Left colon (tissue), 2 donors: ENCODE measurements around the gene PAK5. TPM values are rescaled to one million over a fixed set of nuclear protein-coding genes. Genes with fewer than 3 reads are reported as not detected.

ENCODE experiments used
- ATAC-seq: fragments of 200-7000 bp; cut with Tn5 transposase; one replicate; pipeline ENCODE4 v1.9.1; 2020; ENCODE audit warnings: mild to moderate bottlenecking, moderate library complexity
- DNase-seq, 2 donors: peaks; one replicate each; pipeline ENCODE4 v3.0.0-alpha.2; 2020
- intact Hi-C, 2 donors: fragments of 100-400 bp; cut with DNase I in 1 of 2; cut with micrococcal nuclease in 1 of 2; formaldehyde crosslinking; loops; one replicate each; pipeline versions ENCODE4 v1.11.2 to v1.14.0; 2022; cut with DNase I, micrococcal nuclease
- total RNA-seq, 2 donors: library from RNA; stranded (reverse); fragmentation: NEBNext Ultra II Directional; extraction: Animal tissue kit (Norgen Biotek cat#: 25700); gene quantifications; one replicate each; pipeline ENCODE4 v1.2.1, GENCODE V29; 2021
- donor health status: DM: no; HTN: no; CAD: no.
- donor health status: DM: yes; HTN: yes; CAD: no.

The PAK5 gene
- total RNA-seq, 2 donors from 2014 or later, result not detected

DNA sequence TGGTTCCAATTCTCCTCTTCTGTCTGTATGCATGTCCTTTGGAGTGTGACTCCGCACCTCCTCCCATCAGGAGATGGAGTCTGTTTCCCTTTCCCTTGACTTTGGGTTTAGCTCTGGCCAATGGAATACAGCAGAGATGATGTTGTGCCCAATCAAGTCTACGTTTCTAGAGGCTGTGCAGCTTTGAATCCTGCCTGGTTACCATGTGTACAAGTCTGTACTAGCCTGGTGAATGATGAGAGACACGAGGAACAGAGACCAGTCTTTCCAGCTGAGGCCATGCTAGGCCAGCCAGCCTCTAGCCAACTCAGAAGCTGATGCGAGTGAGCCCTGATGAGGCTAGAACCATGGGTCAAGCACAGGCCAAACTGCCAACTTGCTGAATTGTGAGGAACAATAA, 241.3 kb downstream of the PAK5 start:
- intact Hi-C loops, result no loop called here
- no peak for DNase-seq
- ATAC-seq, result no peak

DNA sequence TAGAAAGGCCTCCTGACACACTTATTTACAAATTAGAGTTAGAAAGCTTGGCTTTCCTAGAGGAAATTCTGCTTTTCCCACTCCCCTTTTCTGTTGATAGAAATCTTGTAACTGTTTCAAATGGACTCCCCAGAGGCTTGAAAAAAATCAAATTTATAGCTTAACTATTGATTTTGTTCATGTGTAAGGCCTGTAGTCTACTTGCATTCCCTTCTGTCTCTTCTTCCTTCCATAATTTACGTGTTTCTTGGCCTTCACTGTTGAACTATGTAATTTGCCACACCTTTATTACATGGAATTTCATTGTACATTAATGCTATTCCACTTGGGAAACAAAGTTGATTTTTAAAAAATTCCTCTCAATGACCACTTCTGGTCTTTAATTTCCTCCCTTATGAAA, 243.1 kb downstream of the PAK5 start:
- intact Hi-C loops, result no loop called here
- ATAC-seq, result no peak
- no peak for DNase-seq

GRCh38 chr20:9594284-9594875, 244.5 kb downstream of the PAK5 start:
- no peak for DNase-seq
- ATAC-seq, result peak; percentile 80

GRCh38 chr20:9592419-9592818, 246.5 kb downstream of the PAK5 start:
- DNase-seq, result no peak
- intact Hi-C loops, result no loop called here
- ATAC-seq, result no peak

More at GRCh38 chr20:9594284-9594875, 244.5 kb downstream of the PAK5 start:
- intact Hi-C loops, result no loop called here

DNA sequence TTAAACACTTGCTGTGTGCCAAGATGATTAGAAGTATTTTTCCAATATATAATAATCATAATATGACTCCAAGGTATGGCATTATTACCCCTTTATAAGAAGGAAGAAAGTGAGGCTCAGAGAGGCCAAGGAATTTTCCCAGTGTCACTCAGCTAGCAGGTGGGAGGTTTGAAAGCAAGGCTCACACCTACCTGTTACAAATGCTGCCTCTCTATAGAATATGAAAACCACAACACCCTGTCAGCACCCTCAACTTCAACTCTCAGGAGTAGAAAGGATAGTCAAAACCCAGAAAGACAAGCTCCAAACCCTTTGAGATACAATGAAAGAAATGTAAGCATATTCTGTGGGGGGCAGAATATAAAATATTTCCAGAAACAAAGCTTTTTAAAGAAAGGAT, 247.8 kb downstream of the PAK5 start:
- DNase-seq (no peak), ATAC-seq (no peak)
- intact Hi-C loops, result no loop called here

- no peak for DNase-seq
Measured at GRCh38 chr20:9590189-9590588, 248.7 kb downstream of the PAK5 start.

GRCh38 chr20:9588706-9589105, 250.2 kb downstream of the PAK5 start:
- no peak for DNase-seq
- no peak for ATAC-seq
- intact Hi-C loops, result no loop called here

More at GRCh38 chr20:9590189-9590588, 248.7 kb downstream of the PAK5 start:
- peak; percentile 85 for ATAC-seq
- intact Hi-C loops, result no loop called here

GRCh38 chr20:9583151-9583550, 255.7 kb downstream of the PAK5 start:
- intact Hi-C loops, result no loop called here
- ATAC-seq, result no peak
- no peak for DNase-seq

DNA sequence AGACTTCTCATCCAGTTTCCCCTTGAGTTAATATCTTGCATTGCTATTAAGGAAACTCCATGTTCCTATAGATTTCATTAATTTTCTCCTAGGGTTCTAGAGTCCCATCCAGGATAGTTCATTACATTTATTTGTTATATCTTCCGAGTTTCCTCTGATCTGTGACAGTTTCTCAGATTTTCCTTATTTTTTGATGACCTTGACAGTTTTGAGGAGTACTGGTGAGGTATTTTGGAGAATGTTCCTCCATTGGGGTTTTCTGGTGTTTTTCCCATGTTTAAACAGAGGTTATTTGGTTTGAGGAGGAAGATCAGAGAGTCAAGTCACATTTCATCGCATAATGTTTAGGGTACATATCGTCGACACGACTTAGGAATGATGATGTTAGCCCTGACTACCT, 256.7 kb downstream of the PAK5 start:
- no peak for DNase-seq
- intact Hi-C loops, result no loop called here
- no peak for ATAC-seq

- ATAC-seq (no peak), DNase-seq (no peak)
- intact Hi-C loops, result no loop called here
Measured at GRCh38 chr20:9581509-9581908, 257.4 kb downstream of the PAK5 start.

- intact Hi-C loops, result no loop called here
- ATAC-seq, result no peak
- DNase-seq, result no peak
Measured at GRCh38 chr20:9578594-9578993, 260.3 kb downstream of the PAK5 start.

DNA sequence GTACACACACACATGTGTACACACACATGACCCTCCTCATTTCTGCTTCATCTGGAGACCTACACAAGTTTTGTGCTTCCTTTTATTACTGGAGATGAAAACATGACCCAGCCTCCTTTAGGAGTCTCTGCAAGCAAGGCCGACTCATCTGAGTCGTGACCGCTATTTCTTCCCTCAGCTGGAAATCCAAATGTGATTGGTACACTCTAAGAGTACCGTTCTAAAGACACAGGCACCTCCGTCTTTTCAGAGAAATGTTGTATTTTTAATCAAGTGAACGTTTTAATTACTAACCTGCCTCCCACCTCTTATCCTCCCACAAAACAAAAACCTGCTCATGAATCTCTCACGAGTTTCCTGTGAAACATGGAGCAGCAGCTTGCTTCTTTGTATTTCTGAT, 261.5 kb downstream of the PAK5 start:
- intact Hi-C loops, result no loop called here
- ATAC-seq (no peak), DNase-seq (no peak)

DNA sequence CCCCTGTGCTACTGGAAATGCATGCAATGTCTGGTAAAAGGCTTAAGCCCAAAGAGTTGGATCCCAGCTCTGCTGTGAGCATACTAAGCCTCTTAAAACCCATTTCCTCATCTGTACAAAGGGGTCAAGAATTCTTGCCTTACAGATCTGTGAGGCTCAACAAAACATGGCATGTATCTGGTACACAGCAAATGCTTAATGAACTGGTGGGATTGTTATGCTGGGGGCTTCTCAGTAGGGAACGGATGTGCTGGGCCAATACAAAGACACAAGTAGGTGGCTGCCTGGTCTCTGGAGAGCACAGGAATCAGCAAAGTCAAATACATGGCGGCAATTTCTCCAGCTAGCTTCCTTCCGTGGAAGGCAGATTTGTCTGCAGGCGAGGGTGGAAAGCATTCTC, 262.2 kb downstream of the PAK5 start:
- no peak for DNase-seq
- intact Hi-C loops, result no loop called here
- no peak for ATAC-seq

DNA sequence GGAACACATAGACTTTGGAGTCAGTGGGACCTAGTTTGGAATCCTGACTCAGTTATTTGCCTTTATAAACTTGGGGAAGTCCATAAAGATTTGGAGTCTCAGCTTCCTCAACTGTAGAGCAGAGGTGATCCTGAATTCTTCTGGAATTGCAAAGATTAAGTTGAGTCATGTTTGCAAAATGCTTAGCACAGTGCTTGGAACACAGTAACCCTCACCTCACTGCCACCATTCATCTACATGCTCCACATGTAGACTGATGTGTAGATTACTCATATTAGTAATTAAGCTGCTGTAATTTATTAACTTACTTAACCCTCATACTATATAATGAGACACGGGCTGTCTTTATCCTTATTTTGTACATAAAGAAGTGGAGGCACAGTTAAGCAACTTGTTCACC, 263.0 kb downstream of the PAK5 start:
- DNase-seq, result no peak
- intact Hi-C loops, result no loop called here
- no peak for ATAC-seq

- DNase-seq, result no peak
- ATAC-seq, result no peak
- intact Hi-C loops, result no loop called here
Measured at GRCh38 chr20:9574776-9575175, 264.1 kb downstream of the PAK5 start.

- intact Hi-C loops, result no loop called here
- no peak for DNase-seq
- ATAC-seq, result no peak
Measured at GRCh38 chr20:9574181-9574580, 264.7 kb downstream of the PAK5 start.

- DNase-seq (no peak), ATAC-seq (no peak)
- intact Hi-C loops, result no loop called here
Measured at GRCh38 chr20:9573335-9574151, 265.3 kb downstream of the PAK5 start.

DNA sequence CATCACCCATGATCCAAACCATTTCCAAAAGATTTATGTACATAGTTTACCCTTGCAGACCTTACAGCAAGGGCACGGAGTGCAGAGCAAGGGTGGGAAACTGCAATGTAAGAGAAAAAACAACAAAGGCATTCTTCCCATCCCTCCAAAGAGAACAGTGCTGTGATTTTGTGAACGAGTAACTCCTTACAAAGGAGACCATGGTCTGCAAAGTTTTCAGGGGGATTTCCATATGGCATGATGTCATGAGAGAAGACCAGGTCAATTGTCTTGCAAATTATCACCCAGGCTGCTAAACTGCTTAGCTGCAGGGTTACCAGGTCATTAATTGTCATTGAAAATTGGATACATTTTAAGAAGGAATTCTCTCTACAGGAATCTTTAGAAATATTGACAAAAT, 266.2 kb downstream of the PAK5 start:
- DNase-seq, result no peak
- no peak for ATAC-seq
- intact Hi-C loops, result no loop called here

GRCh38 chr20:9571783-9572182, 267.1 kb downstream of the PAK5 start:
- intact Hi-C loops, result no loop called here
- no peak for ATAC-seq

GRCh38 chr20:9570612-9571011, 268.3 kb downstream of the PAK5 start:
- no peak for DNase-seq
- no peak for ATAC-seq
- intact Hi-C loops, result no loop called here

More at GRCh38 chr20:9571783-9572182, 267.1 kb downstream of the PAK5 start:
- no peak for DNase-seq

DNA sequence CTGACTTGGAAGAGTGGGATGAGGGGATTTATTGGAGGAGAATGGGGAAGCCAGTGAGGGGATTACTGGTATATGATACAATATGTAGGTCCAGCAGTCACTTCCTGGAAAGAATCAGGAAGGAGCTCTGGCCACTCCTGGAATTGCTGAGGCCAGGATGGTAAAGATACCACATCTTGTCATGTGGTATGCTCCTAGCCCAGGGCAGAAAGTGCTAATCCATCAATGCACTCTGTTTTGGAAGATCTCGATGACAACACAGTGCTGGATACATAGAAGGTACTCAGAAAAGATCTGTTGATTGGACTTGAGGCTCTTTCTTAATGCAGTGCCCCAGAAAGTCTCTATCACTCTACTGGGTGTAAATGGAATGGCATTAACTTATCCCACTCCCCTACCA, 271.9 kb downstream of the PAK5 start:
- DNase-seq (no peak), ATAC-seq (no peak)
- intact Hi-C loops, result no loop called here
